Measurements from ENCODE around the gene MTARC2. TPM values are rescaled to one million over a fixed set of nuclear protein-coding genes. Genes with fewer than 3 reads are reported as not detected.

MTARC2 gene
- total RNA-seq, 2 donors from 2014 or later: 30.4 to 32.1 TPM

GRCh38 chr1:220748936-220749335 lies 814 bp downstream of the MTARC2 start:
- Histone ChIP-seq H3K4me3 (peak overlapping the region; percentile 77), H3K27ac (peak overlapping the region; percentile 82 to 84), H3K9me3 (no peaks in the 10 kb centered on the region), H3K27me3 (replicated peaks; ENCODE audit: insufficient read depth) (no peaks in the 10 kb centered on the region), H3K4me1 (ENCODE audit: control insufficient read depth in 1 of 2, low read depth in 2 of 2) (peaks cover 11 to 46% of the 10 kb centered on the region in 2 donors), H3K36me3 (no peaks in the 10 kb centered on the region)
- no peak for DNase-seq (ENCODE audit: low spot score)
- no peak for TF ChIP-seq CTCF (IDR thresholded peaks at IDR 0.05)
- ATAC-seq (ENCODE audit: insufficient number of reproducible peaks, low FRiP score, low read depth): no peak

GRCh38 chr1:220750131-220750515 lies 2.0 kb downstream of the MTARC2 start:
- H3K27me3 ChIP-seq (replicated peaks; ENCODE audit: insufficient read depth): no peaks in the 10 kb centered on the region
- H3K9me3 ChIP-seq: no peaks in the 10 kb centered on the region
- peak overlapping the region; percentile 77 for H3K4me3 ChIP-seq
- TF ChIP-seq CTCF (IDR thresholded peaks at IDR 0.05): no peak
- DNase-seq (ENCODE audit: low spot score): no peak
- ATAC-seq (ENCODE audit: insufficient number of reproducible peaks, low FRiP score, low read depth): no peak
- peaks cover 11 to 46% of the 10 kb centered on the region in 2 donors for H3K4me1 ChIP-seq (ENCODE audit: control insufficient read depth in 1 of 2, low read depth in 2 of 2)
- peaks cover 3% of the 10 kb centered on the region for H3K36me3 ChIP-seq
- H3K27ac ChIP-seq: peak overlapping the region in 1 of 2 donors; percentile 26

- Histone ChIP-seq H3K27ac (no peak overlapping the region), H3K27me3 (replicated peaks; ENCODE audit: insufficient read depth) (no peaks in the 10 kb centered on the region), H3K36me3 (peaks cover 12% of the 10 kb centered on the region), H3K4me1 (ENCODE audit: control insufficient read depth in 1 of 2, low read depth in 2 of 2) (peaks cover 11 to 46% of the 10 kb centered on the region in 2 donors), H3K9me3 (no peaks in the 10 kb centered on the region), H3K4me3 (no peak overlapping the region)
- TF ChIP-seq CTCF (IDR thresholded peaks at IDR 0.05): no peak
- DNase-seq (ENCODE audit: low spot score) (no peak), ATAC-seq (ENCODE audit: insufficient number of reproducible peaks, low FRiP score, low read depth) (no peak)
Measured at GRCh38 chr1:220751111-220751510, 3.0 kb downstream of the MTARC2 start.

GRCh38 chr1:220754212-220754917 lies 6.2 kb downstream of the MTARC2 start:
- H3K27ac ChIP-seq: no peak overlapping the region
- no peaks in the 10 kb centered on the region for H3K9me3 ChIP-seq
- H3K36me3 ChIP-seq: peaks cover 22% of the 10 kb centered on the region
- H3K27me3 ChIP-seq (replicated peaks; ENCODE audit: insufficient read depth): no peaks in the 10 kb centered on the region
- no peak overlapping the region for H3K4me3 ChIP-seq
- ATAC-seq (ENCODE audit: insufficient number of reproducible peaks, low FRiP score, low read depth) (no peak), DNase-seq (ENCODE audit: low spot score) (no peak)
- TF ChIP-seq CTCF (IDR thresholded peaks at IDR 0.05): no peak
- peaks cover 11 to 29% of the 10 kb centered on the region in 2 donors for H3K4me1 ChIP-seq (ENCODE audit: control insufficient read depth in 1 of 2, low read depth in 2 of 2)

GRCh38 chr1:220754918-220755295 lies 6.8 kb downstream of the MTARC2 start:
- Histone ChIP-seq H3K27me3 (replicated peaks; ENCODE audit: insufficient read depth) (no peaks in the 10 kb centered on the region), H3K4me3 (no peak overlapping the region), H3K27ac (no peak overlapping the region), H3K36me3 (peaks cover 23% of the 10 kb centered on the region), H3K4me1 (ENCODE audit: control insufficient read depth in 1 of 2, low read depth in 2 of 2) (peaks cover 6 to 23% of the 10 kb centered on the region in 2 donors), H3K9me3 (no peaks in the 10 kb centered on the region)
- DNase-seq (ENCODE audit: low spot score): no peak
- TF ChIP-seq CTCF (IDR thresholded peaks at IDR 0.05): no peak
- ATAC-seq (ENCODE audit: insufficient number of reproducible peaks, low FRiP score, low read depth): no peak
